MM.1S (cell line): ENCODE measurements around the gene HDX.
"Not testable (repeated sequence)": the region's sequence is repeated elsewhere in the genome, so short reads cannot be mapped to it uniquely, and the experiment has no call there.

Experiments used
- DNase-seq: peaks from one replicate; pipeline ENCODE4 v3.0.0-alpha.2; 2015
- H2AFZ ChIP-seq: fragments of 300-600 bp; sonication (generic); 2 replicates; pipeline ENCODE4 v1.6.0; 2016; ENCODE audit warnings: antibody characterized with exemption, low read length
- H3F3A ChIP-seq: fragments of 300-600 bp; sonication (generic); 2 replicates; pipeline ENCODE4 v1.6.1; 2016; ENCODE audit warnings: mild to moderate bottlenecking, antibody characterized with exemption, low read length, moderate library complexity, mixed read lengths; ENCODE audit not compliant: insufficient read depth
- H3K27ac ChIP-seq: fragments of 300-600 bp; sonication (generic); 2 replicates; pipeline ENCODE4 v1.5.1; 2016; ENCODE audit warnings: mild to moderate bottlenecking, low read length
- H3K27me3 ChIP-seq: fragments of 300-600 bp; sonication (generic); replicated peaks from 2 replicates; pipeline ENCODE4 v1.6.0; 2016; ENCODE audit warnings: low read length; ENCODE audit not compliant: insufficient read depth
- H3K36me3 ChIP-seq: fragments of 300-600 bp; sonication (generic); replicated peaks from 2 replicates; pipeline ENCODE4 v1.6.1; 2016; ENCODE audit warnings: mild to moderate bottlenecking, low read length, mixed read lengths; ENCODE audit not compliant: insufficient read depth
- H3K4me1 ChIP-seq: fragments of 300-600 bp; sonication (generic); 2 replicates; pipeline ENCODE4 v1.6.1; 2016; ENCODE audit warnings: low read length, mixed read lengths
- H3K4me2 ChIP-seq: fragments of 300-600 bp; sonication (generic); 2 replicates; pipeline ENCODE4 v1.6.0; 2016; ENCODE audit warnings: low read depth, low read length
- H3K4me3 ChIP-seq: fragments of 300-600 bp; sonication (generic); 2 replicates; pipeline ENCODE4 v1.5.1; 2016; ENCODE audit warnings: low read length, mixed read lengths
- H3K79me2 ChIP-seq: fragments of 300-600 bp; sonication (generic); 2 replicates; pipeline ENCODE4 v1.6.1; 2016; ENCODE audit warnings: mixed run types, low read length, mixed read lengths
- H3K9ac ChIP-seq: fragments of 300-600 bp; sonication (generic); 2 replicates; pipeline ENCODE4 v1.6.1; 2016; ENCODE audit warnings: low read length, mixed read lengths
- H3K9me2 ChIP-seq: fragments of 300-600 bp; sonication (generic); replicated peaks from 2 replicates; pipeline ENCODE4 v1.6.1; 2016; ENCODE audit warnings: mild to moderate bottlenecking, low read length, mixed read lengths; ENCODE audit not compliant: insufficient read depth
- H3K9me3 ChIP-seq: fragments of 300-600 bp; sonication (generic); replicated peaks from 2 replicates; pipeline ENCODE4 v1.6.1; 2016; ENCODE audit warnings: mild to moderate bottlenecking, low read length, mixed read lengths; ENCODE audit not compliant: insufficient read depth
- H4K20me1 ChIP-seq: fragments of 300-600 bp; sonication (generic); 2 replicates; pipeline ENCODE4 v1.6.1; 2016; ENCODE audit warnings: mild to moderate bottlenecking, low read length, moderate library complexity, mixed read lengths; ENCODE audit not compliant: insufficient read depth
- EZH2 ChIP-seq: fragments of 300-600 bp; sonication (generic); optimal IDR thresholded peaks from 2 replicates; pipeline ENCODE3; 2017; ENCODE audit warnings: low read depth, mild to moderate bottlenecking, antibody characterized with exemption, low read length, mixed read lengths
- EZH2phosphoT487 ChIP-seq: fragments of 300-600 bp; sonication (generic); IDR thresholded peaks from 2 replicates; pipeline ENCODE4 v1.6.1; 2018; ENCODE audit warnings: antibody characterized with exemption, low read length
- TF ChIP-seq, protein P1 (sequence below): fragments of 300-600 bp; sonication (generic); IDR thresholded peaks from 2 replicates; pipeline ENCODE4 v1.5.1; 2016; ENCODE audit warnings: antibody characterized with exemption, low read length, mixed read lengths

The HDX gene

DNA sequence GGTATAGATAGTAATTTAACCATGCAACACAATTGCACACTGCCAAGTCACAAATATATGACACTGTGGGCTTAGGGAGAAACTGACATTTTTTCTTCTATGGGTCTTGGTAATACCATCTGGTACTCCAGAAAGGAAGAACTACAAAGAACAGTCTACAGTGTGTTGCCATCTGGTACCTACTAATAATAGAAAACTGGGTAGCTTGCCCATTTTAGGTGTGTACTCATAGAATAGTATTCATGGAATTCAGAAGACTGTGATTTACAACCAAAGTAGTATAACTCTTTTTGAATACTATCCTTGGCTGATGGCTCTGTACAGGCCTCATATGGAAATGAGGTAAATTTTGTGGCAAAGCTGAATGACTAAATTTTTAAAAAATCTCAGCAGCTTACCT lies 181.6 kb downstream of the HDX start:
- Histone ChIP-seq H3K27me3 (no peaks in the 10 kb centered on the region), H3K36me3 (no peaks in the 10 kb centered on the region), H3K4me1 (no peaks in the 10 kb centered on the region), H3K9me3 (no peaks in the 10 kb centered on the region), H3K79me2 (no peaks in the 10 kb centered on the region), H4K20me1 (no peaks in the 10 kb centered on the region), H2AFZ (no peak overlapping the region), H3F3A (no peaks in the 10 kb centered on the region), H3K4me3 (no peak overlapping the region), H3K4me2 (no peak overlapping the region), H3K9me2 (no peaks in the 10 kb centered on the region), H3K27ac (no peak overlapping the region), H3K9ac (no peak overlapping the region)
- DNase-seq: no peak
- TF ChIP-seq EZH2phosphoT487: no peak
- no peak for TF ChIP-seq EZH2
- TF ChIP-seq, protein P1, sequence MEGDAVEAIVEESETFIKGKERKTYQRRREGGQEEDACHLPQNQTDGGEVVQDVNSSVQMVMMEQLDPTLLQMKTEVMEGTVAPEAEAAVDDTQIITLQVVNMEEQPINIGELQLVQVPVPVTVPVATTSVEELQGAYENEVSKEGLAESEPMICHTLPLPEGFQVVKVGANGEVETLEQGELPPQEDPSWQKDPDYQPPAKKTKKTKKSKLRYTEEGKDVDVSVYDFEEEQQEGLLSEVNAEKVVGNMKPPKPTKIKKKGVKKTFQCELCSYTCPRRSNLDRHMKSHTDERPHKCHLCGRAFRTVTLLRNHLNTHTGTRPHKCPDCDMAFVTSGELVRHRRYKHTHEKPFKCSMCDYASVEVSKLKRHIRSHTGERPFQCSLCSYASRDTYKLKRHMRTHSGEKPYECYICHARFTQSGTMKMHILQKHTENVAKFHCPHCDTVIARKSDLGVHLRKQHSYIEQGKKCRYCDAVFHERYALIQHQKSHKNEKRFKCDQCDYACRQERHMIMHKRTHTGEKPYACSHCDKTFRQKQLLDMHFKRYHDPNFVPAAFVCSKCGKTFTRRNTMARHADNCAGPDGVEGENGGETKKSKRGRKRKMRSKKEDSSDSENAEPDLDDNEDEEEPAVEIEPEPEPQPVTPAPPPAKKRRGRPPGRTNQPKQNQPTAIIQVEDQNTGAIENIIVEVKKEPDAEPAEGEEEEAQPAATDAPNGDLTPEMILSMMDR: no peak

GRCh38 chrX:84320023-84320422 lies 182.2 kb downstream of the HDX start:
- Histone ChIP-seq H3K4me3 (no peak overlapping the region), H3K4me2 (no peak overlapping the region), H3F3A (no peaks in the 10 kb centered on the region), H3K4me1 (no peaks in the 10 kb centered on the region), H3K36me3 (no peaks in the 10 kb centered on the region), H3K79me2 (no peaks in the 10 kb centered on the region), H4K20me1 (no peaks in the 10 kb centered on the region), H3K27me3 (no peaks in the 10 kb centered on the region), H3K9me2 (no peaks in the 10 kb centered on the region), H3K9me3 (no peaks in the 10 kb centered on the region), H2AFZ (no peak overlapping the region), H3K27ac (no peak overlapping the region), H3K9ac (no peak overlapping the region)
- DNase-seq: no peak
- TF ChIP-seq EZH2phosphoT487: no peak
- TF ChIP-seq, protein P1: no peak

GRCh38 chrX:84318661-84319060 lies 183.6 kb downstream of the HDX start:
- Histone ChIP-seq H3K4me1 (no peaks in the 10 kb centered on the region), H3F3A (no peaks in the 10 kb centered on the region), H3K4me2 (no peak overlapping the region), H3K27me3 (no peaks in the 10 kb centered on the region), H3K36me3 (no peaks in the 10 kb centered on the region), H2AFZ (no peak overlapping the region), H3K9me3 (no peaks in the 10 kb centered on the region), H3K9me2 (no peaks in the 10 kb centered on the region), H4K20me1 (no peaks in the 10 kb centered on the region), H3K79me2 (no peaks in the 10 kb centered on the region), H3K27ac (no peak overlapping the region), H3K9ac (no peak overlapping the region), H3K4me3 (no peak overlapping the region)
- no peak for DNase-seq
- TF ChIP-seq EZH2phosphoT487: no peak
- TF ChIP-seq, protein P1: no peak
- no peak for TF ChIP-seq EZH2

GRCh38 chrX:84315946-84316345 lies 186.3 kb downstream of the HDX start:
- not testable (repeated sequence) for H3K4me1 ChIP-seq, H3K27ac ChIP-seq, H3K9me3 ChIP-seq, H3K79me2 ChIP-seq, H3K4me3 ChIP-seq, H3F3A ChIP-seq, H3K4me2 ChIP-seq, H4K20me1 ChIP-seq, H3K9ac ChIP-seq, H3K9me2 ChIP-seq, H3K36me3 ChIP-seq, H2AFZ ChIP-seq, H3K27me3 ChIP-seq, DNase-seq
